Stimulated activated CD4-positive, alpha-beta T cell treated with anti-CD3 and anti-CD28 coated beads, TNF-alpha, amount 100 ng/mL, for 24 hours (primary cell): ENCODE measurements around the gene OSBP2.
A peak's percentile ranks its signal among the peaks of the same experiment; 100 is the strongest.
"Not testable (repeated sequence)": the region's sequence is repeated elsewhere in the genome, so short reads cannot be mapped to it uniquely, and the experiment has no call there.

Experiments used
- DNase-seq, 3 experiments: peaks; one replicate each; pipeline ENCODE4 v3.0.0-alpha.2; 2020; ENCODE audit warnings: low read depth in 3 of 3

The OSBP2 gene

DNA sequence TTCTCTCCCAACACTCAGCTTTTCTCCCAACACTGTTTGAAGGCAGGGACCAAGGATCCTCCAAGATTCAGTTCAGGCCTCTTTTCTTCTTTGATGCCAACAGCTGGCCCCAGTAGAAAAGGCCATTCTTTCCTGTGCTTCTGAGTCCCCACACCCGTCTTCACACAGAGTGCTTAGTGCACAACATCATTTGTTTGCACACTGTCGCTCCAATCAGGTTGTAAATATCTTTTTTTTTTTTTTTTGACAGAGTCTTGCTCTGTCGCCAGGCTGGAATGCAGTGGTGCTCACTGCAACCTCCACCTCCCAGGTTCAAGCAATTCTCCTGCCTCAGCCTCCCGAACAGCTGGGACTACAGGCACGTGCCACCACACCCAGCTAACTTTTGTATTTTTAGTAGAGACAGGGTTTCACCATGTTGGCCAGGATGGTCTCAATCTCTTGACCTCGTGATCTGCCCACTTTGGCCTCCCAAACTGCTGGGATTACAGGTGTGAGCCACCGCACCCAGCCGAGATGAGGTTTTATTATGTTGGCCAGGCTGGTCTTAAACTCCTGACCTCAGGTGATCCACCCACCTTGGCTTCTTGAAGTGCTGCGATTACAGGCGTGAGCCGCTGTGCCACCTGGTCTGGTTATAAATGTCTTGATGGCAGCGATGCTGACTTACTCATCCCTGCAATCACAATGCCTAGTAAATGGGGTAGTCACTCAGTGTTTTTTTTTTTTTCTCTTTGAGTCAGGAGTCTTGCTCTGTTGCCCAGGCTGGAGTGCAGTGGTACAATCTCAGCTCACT is 14.6 kb upstream of the OSBP2 start:
- DNase-seq, result not testable (repeated sequence)

- DNase-seq, result no peak
These were observed 13.5 kb upstream of the OSBP2 start for GRCh38 chr22:30680991-30681770.

DNA sequence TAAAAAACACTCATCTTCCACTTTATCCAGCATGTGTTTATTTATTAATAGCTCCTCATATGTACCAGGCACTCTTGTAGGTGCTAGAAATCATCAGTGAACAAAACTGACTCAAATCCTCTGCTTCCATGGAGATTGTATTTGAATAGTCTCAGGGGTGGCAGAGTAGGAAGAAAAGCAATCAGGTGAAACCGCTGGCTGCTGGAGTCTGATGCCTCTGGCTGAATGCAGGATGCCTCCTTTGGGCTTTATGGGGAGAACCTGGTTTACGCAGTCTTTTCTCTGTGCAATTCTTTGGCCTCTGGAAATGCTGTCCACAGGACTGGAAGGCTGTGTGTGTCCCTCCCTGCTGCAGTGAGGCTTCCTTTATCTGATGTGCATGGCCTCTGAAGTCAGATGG is 12.8 kb upstream of the OSBP2 start:
- no peak for DNase-seq

- DNase-seq, result no peak
These were observed 9.5 kb upstream of the OSBP2 start for GRCh38 chr22:30685178-30685577.

GRCh38 chr22:30687358-30687757 is 7.3 kb upstream of the OSBP2 start:
- DNase-seq, result no peak

- no peak for DNase-seq
These were observed 5.1 kb upstream of the OSBP2 start for GRCh38 chr22:30689622-30690021.

- DNase-seq, result no peak
These were observed 3.5 kb upstream of the OSBP2 start for GRCh38 chr22:30691204-30691603.

DNA sequence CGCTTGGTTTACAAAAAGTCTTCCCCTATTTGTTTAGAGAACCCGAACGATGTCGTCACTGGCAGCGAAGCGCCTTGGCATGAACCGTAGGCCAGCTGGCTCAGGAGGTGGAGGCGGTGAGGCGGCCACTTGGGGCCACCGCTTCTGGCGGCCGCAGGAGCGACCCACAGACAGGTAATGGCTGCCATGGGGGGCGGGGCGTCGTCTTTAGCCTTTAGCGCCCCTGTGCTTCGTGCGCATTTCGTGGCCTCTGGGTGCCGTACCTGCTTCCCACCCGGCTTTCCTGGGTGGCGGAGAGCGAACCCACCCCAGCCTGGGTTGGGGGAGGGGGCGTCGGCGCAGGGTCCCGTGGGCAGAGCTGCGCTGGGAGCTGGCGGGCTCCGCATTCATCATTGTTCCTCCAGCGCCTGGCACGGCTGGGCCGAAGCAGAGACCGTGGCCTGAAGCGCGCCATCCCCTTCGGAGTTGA is 469 bp upstream of the OSBP2 start:
- peak; percentile 23 to 59 (median 27) for DNase-seq

GRCh38 chr22:30695351-30695851 is 727 bp downstream of the OSBP2 start:
- no peak for DNase-seq

DNA sequence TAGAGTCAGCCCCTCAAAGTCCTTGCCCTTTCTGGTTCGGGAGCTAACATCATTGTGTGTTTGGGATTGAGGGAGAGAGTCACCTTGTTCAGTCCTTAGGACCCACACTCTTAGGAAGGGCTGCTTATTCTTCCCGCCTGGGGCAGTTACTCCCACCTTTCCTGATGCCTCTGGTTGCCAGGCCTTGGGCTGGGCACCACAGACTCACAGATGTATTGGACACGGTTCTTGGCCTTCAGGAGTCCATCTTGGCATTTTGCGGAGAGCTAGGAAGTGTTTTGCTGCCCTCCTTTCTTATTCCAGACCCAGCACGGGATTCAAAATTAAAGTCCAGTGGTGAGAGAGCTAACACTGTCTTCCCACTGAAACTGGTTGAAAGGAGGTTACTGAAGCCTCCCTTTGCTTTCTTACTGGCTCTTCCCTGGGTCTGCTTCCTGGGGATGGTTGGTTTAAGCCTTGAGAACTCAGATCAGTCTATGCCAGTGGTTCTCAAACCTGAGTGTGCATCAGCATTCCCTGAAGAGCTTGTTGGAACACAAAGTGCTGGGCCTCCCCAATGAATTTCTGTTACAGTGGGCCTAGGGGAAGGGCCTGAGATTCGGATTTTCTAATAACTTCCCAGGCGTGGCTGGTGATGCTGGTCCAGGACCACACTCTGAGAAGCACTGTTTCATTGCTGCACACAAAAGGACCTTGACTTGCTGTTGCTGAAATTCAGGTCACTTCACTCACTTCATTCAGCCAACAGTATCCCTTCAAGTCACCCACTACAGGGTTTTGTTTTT is 1.4 kb downstream of the OSBP2 start:
- no peak for DNase-seq

- no peak for DNase-seq
These were observed 3.3 kb downstream of the OSBP2 start for GRCh38 chr22:30697975-30698374.

- no peak for DNase-seq
These were observed 7.2 kb downstream of the OSBP2 start for GRCh38 chr22:30701872-30702271.

GRCh38 chr22:30702856-30703255 is 8.2 kb downstream of the OSBP2 start:
- no peak for DNase-seq

DNA sequence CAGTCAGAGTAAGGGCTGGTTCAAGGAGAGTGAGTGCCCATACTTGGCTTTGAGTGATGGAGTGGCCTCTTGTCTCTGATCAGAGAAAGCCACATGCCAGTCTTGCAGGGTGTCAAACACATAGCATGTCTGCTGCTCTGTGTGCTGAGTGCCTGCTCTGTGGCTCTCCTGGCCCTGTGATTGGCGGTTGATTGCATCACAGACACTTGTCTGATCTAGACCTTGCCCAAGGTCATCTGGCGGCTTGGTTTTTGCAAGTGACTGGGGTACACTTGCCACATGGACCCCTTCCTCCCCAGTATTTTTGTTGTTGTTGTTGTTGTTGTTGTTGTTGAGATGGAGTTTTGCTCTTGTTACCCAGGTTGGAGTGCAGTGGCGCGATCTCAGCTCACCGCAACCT is 10.3 kb downstream of the OSBP2 start:
- DNase-seq, result no peak

DNA sequence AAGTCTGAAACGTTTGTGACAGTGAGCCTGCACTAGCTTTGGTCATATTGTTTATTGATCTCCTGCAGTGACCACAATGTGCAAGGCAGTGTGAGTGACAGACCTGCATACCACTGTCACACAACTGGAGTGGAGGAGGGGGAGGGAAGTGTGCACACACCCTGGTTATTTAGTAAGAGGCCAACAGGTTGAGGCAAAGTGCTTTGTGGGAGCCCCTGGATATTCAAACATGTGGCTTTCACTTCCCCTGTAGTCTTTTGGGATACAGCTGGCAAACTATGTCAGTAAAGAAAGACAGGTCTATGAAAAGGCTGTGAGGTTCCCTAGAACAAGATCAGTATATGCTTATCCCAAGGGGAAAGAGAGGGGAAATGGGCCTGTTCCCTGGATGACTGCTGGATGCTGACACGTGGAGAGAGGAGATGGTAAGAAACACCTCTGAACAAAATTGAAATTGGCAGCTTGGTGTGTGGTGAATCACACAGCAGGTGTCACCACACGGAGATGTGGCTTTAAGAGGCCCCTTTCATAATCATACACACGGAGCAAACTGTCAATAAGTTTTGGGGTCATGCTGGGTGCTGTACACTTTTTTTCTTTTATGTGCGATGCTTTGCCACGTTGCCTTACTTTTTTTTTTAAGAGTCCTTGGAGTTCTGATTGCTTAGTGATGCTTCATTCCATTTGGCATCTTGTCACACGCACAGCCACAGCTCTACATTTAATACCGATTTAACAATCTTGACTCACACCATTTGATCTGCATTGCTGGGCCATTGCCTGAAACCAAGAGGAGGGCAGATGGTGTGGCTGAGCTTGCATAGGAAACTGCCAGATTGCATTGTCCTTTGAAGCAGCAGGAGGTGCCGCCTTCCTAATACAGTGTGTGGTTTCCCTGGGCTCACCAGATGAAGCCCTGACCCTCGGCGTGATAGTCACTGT is 11.3 kb downstream of the OSBP2 start:
- no peak for DNase-seq

DNA sequence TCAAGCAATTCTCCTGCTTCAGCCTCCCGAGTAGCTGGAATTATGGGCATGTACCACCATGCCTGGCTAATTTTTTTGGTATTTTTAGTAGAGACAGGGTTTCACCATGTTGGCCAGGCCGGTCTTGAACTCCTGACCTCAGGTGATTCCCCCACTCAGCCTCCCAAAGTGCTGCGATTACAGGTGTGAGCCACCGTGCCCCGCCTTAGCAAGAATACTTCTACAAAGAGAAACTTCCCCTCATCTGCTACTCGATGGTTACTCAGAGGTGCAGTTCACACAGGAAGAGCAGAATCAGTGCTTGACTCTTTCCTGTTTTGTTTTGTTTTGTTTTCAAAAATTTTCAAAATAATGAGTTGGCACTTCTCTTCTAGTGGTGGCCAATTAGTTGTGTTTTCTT is 15.3 kb downstream of the OSBP2 start:
- DNase-seq, result peak in 1 of 3 experiments; percentile 26

GRCh38 chr22:30712094-30712493 is 17.4 kb downstream of the OSBP2 start:
- no peak for DNase-seq

- DNase-seq, result no peak
These were observed 19.4 kb downstream of the OSBP2 start for GRCh38 chr22:30714062-30714461.

GRCh38 chr22:30717331-30717921 is 22.8 kb downstream of the OSBP2 start:
- no peak for DNase-seq

DNA sequence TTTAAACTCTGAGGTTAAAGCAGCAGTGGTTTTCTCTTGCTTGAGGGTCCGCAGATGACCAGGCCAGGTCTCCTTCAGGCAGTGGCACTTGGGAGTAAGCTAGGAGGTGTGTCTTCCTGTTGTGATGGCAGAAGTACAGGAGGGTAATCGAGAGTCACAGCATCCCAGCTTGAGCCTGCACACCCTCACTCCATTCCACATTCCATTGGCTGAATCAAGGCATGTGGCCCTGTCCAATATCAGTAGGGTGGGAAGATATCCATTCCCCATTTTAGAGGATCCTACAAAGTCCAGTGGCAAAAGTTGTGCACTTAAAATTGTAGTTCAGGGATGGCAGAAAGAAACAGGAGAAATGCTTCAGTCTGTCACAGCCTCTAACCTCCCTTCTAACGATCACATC is 23.3 kb downstream of the OSBP2 start:
- DNase-seq, result no peak

GRCh38 chr22:30718491-30718890 is 23.8 kb downstream of the OSBP2 start:
- no peak for DNase-seq
